MM.1S (cell line): ENCODE results near the gene UBE2J2.

ENCODE experiments used
- DNase-seq: peaks from one replicate; pipeline ENCODE4 v3.0.0-alpha.2; 2015
- H2AFZ ChIP-seq: fragments of 300-600 bp; sonication (generic); 2 replicates; pipeline ENCODE4 v1.6.0; 2016; ENCODE audit warnings: antibody characterized with exemption, low read length
- H3F3A ChIP-seq: fragments of 300-600 bp; sonication (generic); 2 replicates; pipeline ENCODE4 v1.6.1; 2016; ENCODE audit warnings: mild to moderate bottlenecking, antibody characterized with exemption, low read length, moderate library complexity, mixed read lengths; ENCODE audit not compliant: insufficient read depth
- H3K27ac ChIP-seq: fragments of 300-600 bp; sonication (generic); 2 replicates; pipeline ENCODE4 v1.5.1; 2016; ENCODE audit warnings: mild to moderate bottlenecking, low read length
- H3K27me3 ChIP-seq: fragments of 300-600 bp; sonication (generic); replicated peaks from 2 replicates; pipeline ENCODE4 v1.6.0; 2016; ENCODE audit warnings: low read length; ENCODE audit not compliant: insufficient read depth
- H3K36me3 ChIP-seq: fragments of 300-600 bp; sonication (generic); replicated peaks from 2 replicates; pipeline ENCODE4 v1.6.1; 2016; ENCODE audit warnings: mild to moderate bottlenecking, low read length, mixed read lengths; ENCODE audit not compliant: insufficient read depth
- H3K4me1 ChIP-seq: fragments of 300-600 bp; sonication (generic); 2 replicates; pipeline ENCODE4 v1.6.1; 2016; ENCODE audit warnings: low read length, mixed read lengths
- H3K4me2 ChIP-seq: fragments of 300-600 bp; sonication (generic); 2 replicates; pipeline ENCODE4 v1.6.0; 2016; ENCODE audit warnings: low read depth, low read length
- H3K4me3 ChIP-seq: fragments of 300-600 bp; sonication (generic); 2 replicates; pipeline ENCODE4 v1.5.1; 2016; ENCODE audit warnings: low read length, mixed read lengths
- H3K79me2 ChIP-seq: fragments of 300-600 bp; sonication (generic); 2 replicates; pipeline ENCODE4 v1.6.1; 2016; ENCODE audit warnings: mixed run types, low read length, mixed read lengths
- H3K9ac ChIP-seq: fragments of 300-600 bp; sonication (generic); 2 replicates; pipeline ENCODE4 v1.6.1; 2016; ENCODE audit warnings: low read length, mixed read lengths
- H3K9me2 ChIP-seq: fragments of 300-600 bp; sonication (generic); replicated peaks from 2 replicates; pipeline ENCODE4 v1.6.1; 2016; ENCODE audit warnings: mild to moderate bottlenecking, low read length, mixed read lengths; ENCODE audit not compliant: insufficient read depth
- H3K9me3 ChIP-seq: fragments of 300-600 bp; sonication (generic); replicated peaks from 2 replicates; pipeline ENCODE4 v1.6.1; 2016; ENCODE audit warnings: mild to moderate bottlenecking, low read length, mixed read lengths; ENCODE audit not compliant: insufficient read depth
- H4K20me1 ChIP-seq: fragments of 300-600 bp; sonication (generic); 2 replicates; pipeline ENCODE4 v1.6.1; 2016; ENCODE audit warnings: mild to moderate bottlenecking, low read length, moderate library complexity, mixed read lengths; ENCODE audit not compliant: insufficient read depth
- EZH2 ChIP-seq: fragments of 300-600 bp; sonication (generic); optimal IDR thresholded peaks from 2 replicates; pipeline ENCODE3; 2017; ENCODE audit warnings: low read depth, mild to moderate bottlenecking, antibody characterized with exemption, low read length, mixed read lengths
- EZH2phosphoT487 ChIP-seq: fragments of 300-600 bp; sonication (generic); IDR thresholded peaks from 2 replicates; pipeline ENCODE4 v1.6.1; 2018; ENCODE audit warnings: antibody characterized with exemption, low read length
- TF ChIP-seq, protein P1 (sequence below): fragments of 300-600 bp; sonication (generic); IDR thresholded peaks from 2 replicates; pipeline ENCODE4 v1.5.1; 2016; ENCODE audit warnings: antibody characterized with exemption, low read length, mixed read lengths

Gene UBE2J2

DNA sequence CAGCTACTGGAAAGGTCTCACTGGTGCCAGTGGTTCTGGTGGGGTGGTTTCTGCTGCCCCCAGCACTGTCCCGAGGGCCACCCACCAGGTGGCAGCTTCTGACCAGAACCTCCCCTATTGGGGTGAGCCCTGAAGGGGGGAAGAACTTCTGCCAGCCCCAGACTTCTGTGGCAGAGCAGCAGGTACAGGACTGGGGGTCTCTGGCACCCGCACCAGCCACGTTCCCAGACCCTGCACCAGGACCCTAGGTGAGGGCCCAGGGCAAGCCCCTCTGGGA lies 36.4 kb upstream of the UBE2J2 start:
- H3K79me2 ChIP-seq = peaks cover 63% of the 10 kb centered on the region
- H3K36me3 ChIP-seq = 0 out of 2 replicates have a peak, but pooled peaks cover 2% of the 10 kb centered on the region
- H2AFZ ChIP-seq = no peak overlapping the region
- H3K4me3 ChIP-seq = no peak overlapping the region
- no peaks in the 10 kb centered on the region for H3K9me3 ChIP-seq
- no peaks in the 10 kb centered on the region for H4K20me1 ChIP-seq
- peaks cover 3% of the 10 kb centered on the region; the same call in 1 of the 2 replicates for H3F3A ChIP-seq
- H3K9ac ChIP-seq = no peak overlapping the region
- peaks cover 10% of the 10 kb centered on the region for H3K4me1 ChIP-seq
- no peak for TF ChIP-seq EZH2
- TF ChIP-seq, protein P1, sequence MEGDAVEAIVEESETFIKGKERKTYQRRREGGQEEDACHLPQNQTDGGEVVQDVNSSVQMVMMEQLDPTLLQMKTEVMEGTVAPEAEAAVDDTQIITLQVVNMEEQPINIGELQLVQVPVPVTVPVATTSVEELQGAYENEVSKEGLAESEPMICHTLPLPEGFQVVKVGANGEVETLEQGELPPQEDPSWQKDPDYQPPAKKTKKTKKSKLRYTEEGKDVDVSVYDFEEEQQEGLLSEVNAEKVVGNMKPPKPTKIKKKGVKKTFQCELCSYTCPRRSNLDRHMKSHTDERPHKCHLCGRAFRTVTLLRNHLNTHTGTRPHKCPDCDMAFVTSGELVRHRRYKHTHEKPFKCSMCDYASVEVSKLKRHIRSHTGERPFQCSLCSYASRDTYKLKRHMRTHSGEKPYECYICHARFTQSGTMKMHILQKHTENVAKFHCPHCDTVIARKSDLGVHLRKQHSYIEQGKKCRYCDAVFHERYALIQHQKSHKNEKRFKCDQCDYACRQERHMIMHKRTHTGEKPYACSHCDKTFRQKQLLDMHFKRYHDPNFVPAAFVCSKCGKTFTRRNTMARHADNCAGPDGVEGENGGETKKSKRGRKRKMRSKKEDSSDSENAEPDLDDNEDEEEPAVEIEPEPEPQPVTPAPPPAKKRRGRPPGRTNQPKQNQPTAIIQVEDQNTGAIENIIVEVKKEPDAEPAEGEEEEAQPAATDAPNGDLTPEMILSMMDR = no peak
- no peak for TF ChIP-seq EZH2phosphoT487
- H3K27ac ChIP-seq = no peak overlapping the region
- peak overlapping the region; percentile 97; the same call in 1 of the 2 replicates for H3K4me2 ChIP-seq
- H3K9me2 ChIP-seq = no peaks in the 10 kb centered on the region
- DNase-seq = no peak
- H3K27me3 ChIP-seq = no peaks in the 10 kb centered on the region

DNA sequence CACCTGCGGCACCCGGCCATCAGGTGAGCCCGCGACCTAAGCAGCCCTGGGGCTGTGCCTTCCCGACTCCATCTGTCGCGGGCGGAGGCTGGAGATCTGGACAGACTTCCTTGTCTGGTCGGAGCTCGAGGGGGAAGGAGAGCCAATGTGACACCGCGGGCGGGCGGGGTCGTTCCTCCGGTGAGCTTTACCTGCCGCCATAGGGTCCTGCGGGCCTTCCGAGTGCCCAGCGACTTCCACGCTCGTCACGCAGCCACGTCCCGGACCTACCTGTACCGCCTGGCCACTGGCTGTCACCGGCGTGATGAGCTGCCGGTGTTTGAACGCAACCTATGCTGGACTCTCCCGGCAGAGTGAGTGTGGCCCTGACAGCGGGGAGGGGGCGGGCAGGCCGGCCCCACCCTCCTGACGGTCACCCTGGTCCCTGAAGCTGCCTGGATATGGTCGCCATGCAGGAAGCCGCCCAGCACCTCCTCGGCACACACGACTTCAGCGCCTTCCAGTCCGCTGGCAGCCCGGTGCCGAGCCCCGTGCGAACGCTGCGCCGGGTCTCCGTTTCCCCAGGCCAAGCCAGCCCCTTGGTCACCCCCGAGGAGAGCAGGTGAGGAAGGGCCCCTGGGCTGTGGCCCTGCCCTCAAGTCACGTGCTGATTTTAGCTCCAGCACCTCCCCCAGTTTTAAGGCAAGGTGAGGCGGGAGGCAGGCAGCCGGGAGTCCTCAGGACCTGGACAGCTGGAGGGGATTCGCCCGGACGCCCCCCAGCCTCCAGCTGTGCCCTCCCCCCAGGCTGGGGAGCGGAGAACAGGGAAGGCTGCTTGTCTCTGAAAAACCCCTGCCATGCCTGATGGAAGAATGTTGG lies 35.8 kb upstream of the UBE2J2 start:
- Histone ChIP-seq H3K27ac (no peak overlapping the region), H3K4me2 (peak overlapping the region; percentile 97), H3K9me3 (no peaks in the 10 kb centered on the region), H2AFZ (peak overlapping the region; percentile 82), H3K4me3 (peak overlapping the region; percentile 97), H3K4me1 (peaks cover 10% of the 10 kb centered on the region), H3K9me2 (no peaks in the 10 kb centered on the region), H3K79me2 (peaks cover 61% of the 10 kb centered on the region), H3K27me3 (no peaks in the 10 kb centered on the region), H3F3A (peaks cover 3% of the 10 kb centered on the region; the same call in 1 of the 2 replicates), H3K9ac (peak overlapping the region; percentile 92), H3K36me3 (0 out of 2 replicates have a peak, but pooled peaks cover 2% of the 10 kb centered on the region), H4K20me1 (no peaks in the 10 kb centered on the region)
- DNase-seq = peak; percentile 35
- TF ChIP-seq EZH2 = no peak
- TF ChIP-seq, protein P1 = no peak
- TF ChIP-seq EZH2phosphoT487 = no peak

DNA sequence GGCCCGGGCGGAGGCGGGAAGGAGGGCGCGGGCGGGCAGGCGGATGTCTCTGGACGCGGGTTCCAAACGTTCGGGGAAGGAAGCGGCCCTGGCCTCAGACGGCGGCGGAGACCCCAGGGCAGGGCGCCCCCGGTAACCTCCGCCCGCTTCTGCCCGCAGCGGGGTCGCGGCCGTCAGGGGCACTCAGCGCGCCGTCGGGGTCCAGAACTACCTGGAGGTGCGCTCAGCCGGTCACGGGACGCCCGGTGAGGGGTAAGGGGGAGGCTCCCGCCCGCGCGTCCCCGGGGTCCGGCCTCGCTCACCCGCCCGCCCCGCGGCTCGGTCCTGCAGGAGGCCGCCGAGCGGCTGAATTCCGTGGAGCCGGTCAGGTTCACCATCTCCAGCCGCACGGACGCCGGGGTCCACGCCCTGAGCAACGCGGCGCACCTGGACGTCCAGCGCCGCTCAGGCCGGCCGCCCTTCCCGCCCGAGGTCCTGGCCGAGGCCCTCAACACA lies 35.1 kb upstream of the UBE2J2 start:
- no peaks in the 10 kb centered on the region for H3K36me3 ChIP-seq
- DNase-seq = no peak
- no peaks in the 10 kb centered on the region for H3K27me3 ChIP-seq
- H3K9me3 ChIP-seq = no peaks in the 10 kb centered on the region
- peak overlapping the region; percentile 97 for H3K4me3 ChIP-seq
- H3K27ac ChIP-seq = peak overlapping the region; percentile 53; the same call in 1 of the 2 replicates
- no peaks in the 10 kb centered on the region for H4K20me1 ChIP-seq
- H3K79me2 ChIP-seq = peaks cover 55% of the 10 kb centered on the region
- peaks cover 10% of the 10 kb centered on the region for H3K4me1 ChIP-seq
- H2AFZ ChIP-seq = peak overlapping the region; percentile 82
- TF ChIP-seq EZH2 = no peak
- TF ChIP-seq, protein P1 = no peak
- TF ChIP-seq EZH2phosphoT487 = no peak
- no peaks in the 10 kb centered on the region for H3K9me2 ChIP-seq
- H3F3A ChIP-seq = peaks cover 3% of the 10 kb centered on the region; the same call in 1 of the 2 replicates
- peak overlapping the region; percentile 97 for H3K4me2 ChIP-seq
- peak overlapping the region; percentile 92 for H3K9ac ChIP-seq
